Lower leg skin (tissue), 3 donors: ENCODE data around the gene SMG7.

Experiments
- POLR2A ChIP-seq, 2 donors: fragments of 450-650 bp; IDR thresholded peaks; one replicate each; pipeline ENCODE4 v1.6.1; 2016 to 2017; ENCODE audit warnings: antibody characterized with exemption in 2 of 2, mild to moderate bottlenecking in 1 of 2, moderate library complexity in 1 of 2
- TF ChIP-seq, protein P1 (sequence below), 3 donors: fragments of 450-650 bp; IDR thresholded peaks; one replicate each; pipeline ENCODE4 v1.5.1; 2016; ENCODE audit warnings: antibody characterized with exemption in 3 of 3, mild to moderate bottlenecking in 3 of 3, moderate library complexity in 2 of 3

- TF ChIP-seq, protein P1, sequence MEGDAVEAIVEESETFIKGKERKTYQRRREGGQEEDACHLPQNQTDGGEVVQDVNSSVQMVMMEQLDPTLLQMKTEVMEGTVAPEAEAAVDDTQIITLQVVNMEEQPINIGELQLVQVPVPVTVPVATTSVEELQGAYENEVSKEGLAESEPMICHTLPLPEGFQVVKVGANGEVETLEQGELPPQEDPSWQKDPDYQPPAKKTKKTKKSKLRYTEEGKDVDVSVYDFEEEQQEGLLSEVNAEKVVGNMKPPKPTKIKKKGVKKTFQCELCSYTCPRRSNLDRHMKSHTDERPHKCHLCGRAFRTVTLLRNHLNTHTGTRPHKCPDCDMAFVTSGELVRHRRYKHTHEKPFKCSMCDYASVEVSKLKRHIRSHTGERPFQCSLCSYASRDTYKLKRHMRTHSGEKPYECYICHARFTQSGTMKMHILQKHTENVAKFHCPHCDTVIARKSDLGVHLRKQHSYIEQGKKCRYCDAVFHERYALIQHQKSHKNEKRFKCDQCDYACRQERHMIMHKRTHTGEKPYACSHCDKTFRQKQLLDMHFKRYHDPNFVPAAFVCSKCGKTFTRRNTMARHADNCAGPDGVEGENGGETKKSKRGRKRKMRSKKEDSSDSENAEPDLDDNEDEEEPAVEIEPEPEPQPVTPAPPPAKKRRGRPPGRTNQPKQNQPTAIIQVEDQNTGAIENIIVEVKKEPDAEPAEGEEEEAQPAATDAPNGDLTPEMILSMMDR (IDR thresholded peaks at IDR 0.05), result no peak
- TF ChIP-seq POLR2A (IDR thresholded peaks at IDR 0.05), result no peak
Observed at GRCh38 chr1:183467687-183468086, 4.6 kb upstream of the SMG7 start.
